Measurements from ENCODE around the gene HHAT.

The HHAT gene

GRCh38 chr1:210597555-210598134 is 268.9 kb downstream of the HHAT start:
- peak; percentile 19 for DNase-seq (ENCODE audit: low spot score)

GRCh38 chr1:210598135-210598652 is 269.5 kb downstream of the HHAT start:
- DNase-seq (ENCODE audit: low spot score), result no peak

DNA sequence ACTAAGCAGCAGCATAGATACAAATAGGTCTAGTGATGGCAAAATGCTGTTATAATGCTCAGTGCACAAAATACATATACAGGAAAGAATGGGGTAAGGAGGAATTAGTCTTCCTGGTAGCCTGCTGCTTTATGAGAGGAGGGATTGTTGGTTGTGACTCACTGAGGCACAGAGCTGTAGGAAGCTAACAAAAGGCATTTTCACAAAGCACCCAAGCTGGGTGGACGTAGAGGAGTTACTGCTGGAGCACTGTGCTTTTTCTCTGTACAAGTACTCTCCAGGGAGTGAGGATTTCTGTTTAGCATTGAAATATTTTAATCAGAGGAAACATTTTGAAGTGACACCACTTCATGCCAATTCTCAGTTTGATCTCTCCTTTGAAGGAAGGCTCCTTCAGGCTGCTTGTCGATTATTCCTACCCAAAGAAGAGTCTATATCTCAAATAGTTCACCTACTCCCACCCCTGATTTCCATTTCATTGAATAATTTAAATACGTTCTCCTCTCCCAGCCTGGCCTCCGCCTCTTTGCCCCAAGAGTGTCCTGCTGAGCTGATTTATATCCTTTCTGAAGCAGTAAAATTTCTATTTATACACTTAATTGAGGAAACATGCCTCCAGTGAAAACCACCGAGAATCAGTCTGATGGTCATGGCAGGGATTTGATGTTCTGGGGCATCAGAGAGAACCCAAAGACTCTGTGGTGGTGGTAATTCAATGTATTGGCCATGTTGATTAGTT is 271.9 kb downstream of the HHAT start:
- no peak for DNase-seq (ENCODE audit: low spot score)

DNA sequence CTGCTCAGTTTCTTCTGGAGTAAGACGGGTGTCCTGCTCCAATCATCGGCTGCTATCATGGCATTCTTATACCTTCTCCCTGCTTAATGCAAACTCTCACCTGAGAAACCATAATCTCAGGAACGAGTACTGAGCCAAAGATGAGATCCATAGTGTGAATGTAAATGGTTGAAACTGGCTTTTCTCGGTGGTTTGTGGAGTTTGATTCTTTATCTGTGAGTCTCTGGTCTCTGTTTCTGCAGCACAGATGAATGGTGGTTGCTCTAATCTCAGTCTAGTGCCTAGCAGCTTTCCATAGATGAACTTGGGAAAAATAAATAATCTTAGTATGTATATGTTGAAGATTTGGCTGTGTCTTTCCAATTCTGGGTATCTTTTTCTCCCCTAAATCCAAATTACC is 274.4 kb downstream of the HHAT start:
- DNase-seq (ENCODE audit: low spot score), result no peak

- no peak for DNase-seq (ENCODE audit: low spot score)
These were observed 276.4 kb downstream of the HHAT start for GRCh38 chr1:210605099-210605498.

DNA sequence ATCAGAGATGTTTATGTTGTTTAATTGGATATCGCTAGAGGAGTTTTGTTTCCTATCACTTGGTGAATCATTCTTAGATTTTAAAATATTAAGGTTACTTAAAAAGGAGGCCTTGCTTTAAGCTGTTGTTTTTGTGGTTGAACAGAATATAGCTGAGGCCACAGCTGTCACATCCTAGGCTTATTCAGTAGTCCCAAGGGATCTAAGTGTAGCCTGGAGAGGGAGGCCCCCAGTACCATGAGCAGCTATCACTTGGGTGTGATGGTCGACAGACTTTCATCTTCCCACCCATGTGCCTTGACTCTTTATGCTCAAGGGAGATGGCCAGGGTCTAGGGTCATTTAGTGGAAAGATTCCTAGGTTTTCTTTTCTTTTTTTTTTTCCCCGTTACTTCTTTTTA is 278.7 kb downstream of the HHAT start:
- no peak for DNase-seq (ENCODE audit: low spot score)

DNA sequence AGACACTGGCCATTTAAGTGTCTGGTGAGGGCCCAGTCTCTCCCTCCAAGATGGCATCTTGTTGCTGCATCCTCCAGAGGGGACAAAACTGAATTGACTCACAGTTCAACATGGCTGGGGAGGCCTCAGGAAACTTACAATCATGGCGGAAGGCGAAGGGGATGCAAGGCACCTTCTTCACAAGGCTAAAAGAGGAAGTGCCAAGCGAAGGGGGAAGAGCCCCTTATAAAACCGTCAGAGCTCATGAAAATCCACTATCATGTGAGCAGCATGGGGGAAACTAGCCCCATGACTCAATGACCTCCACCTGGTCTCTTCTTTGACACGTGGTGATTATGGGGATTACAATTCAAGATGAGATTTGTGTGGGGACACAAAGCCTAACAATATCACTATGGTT is 280.1 kb downstream of the HHAT start:
- DNase-seq (ENCODE audit: low spot score), result no peak

- no peak for DNase-seq (ENCODE audit: low spot score)
These were observed 287.7 kb downstream of the HHAT start for GRCh38 chr1:210616356-210616755.

DNA sequence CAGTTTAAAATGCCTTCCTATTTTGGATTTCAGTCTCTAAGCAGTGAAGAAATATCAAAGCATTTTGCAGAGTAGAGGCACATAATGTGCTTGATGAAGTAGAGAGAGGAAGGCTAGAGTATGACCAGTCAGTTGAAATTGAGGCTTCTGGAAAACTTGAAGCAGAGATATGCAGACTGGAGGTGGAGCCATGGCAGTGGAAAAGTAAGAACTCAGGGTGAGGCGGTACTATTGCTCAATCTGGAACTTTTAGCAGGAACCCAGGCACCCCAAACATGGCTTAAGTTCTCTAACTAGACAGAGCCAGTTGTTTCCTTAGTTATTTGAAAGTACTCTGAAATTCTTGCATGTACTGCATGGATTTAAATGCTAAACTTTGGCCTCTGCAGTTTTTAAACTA is 288.6 kb downstream of the HHAT start:
- no peak for DNase-seq (ENCODE audit: low spot score)

- DNase-seq (ENCODE audit: low spot score), result no peak
These were observed 289.7 kb downstream of the HHAT start for GRCh38 chr1:210618369-210618768.

- no peak for DNase-seq (ENCODE audit: low spot score)
These were observed 292.3 kb downstream of the HHAT start for GRCh38 chr1:210620867-210621488.

DNA sequence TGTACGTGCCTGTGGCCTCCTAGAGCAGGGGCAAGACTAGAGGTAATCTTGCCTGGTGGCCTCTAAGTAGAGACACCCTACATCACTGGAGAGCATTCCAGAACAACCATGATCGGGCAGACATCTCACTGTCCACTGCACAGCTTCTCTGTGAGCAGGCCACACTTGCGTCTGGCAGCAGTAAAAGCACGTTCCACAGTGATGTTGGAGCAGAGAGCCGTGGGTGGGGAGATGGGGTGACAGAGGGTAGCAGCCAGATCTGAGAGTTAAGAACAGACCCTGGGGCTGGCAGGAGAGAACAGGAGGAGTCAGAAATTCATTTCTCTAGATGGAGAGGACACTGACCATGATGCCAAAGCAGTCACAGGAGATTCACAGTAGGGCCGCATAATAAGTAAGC is 293.0 kb downstream of the HHAT start:
- no peak for DNase-seq (ENCODE audit: low spot score)

DNA sequence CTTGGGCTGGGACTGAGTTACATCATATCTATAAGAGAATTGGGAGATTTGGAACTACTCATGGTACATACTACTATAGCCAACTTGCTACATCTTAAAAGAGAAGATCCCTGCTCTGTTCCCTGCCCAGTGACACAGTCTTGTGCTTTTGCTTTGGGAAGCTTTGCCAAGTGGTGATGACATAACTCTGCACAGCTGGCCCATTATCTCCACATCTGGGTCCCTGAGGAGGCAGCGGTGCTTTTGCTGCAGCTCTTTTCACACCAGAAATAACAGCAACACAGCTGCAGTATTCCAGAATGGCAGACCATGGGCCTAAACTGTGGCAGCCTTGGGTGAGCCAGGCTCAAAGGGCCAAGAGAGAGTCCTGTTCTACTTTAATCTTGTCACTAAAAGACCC is 296.0 kb downstream of the HHAT start:
- DNase-seq (ENCODE audit: low spot score), result no peak

- no peak for DNase-seq (ENCODE audit: low spot score)
These were observed 297.0 kb downstream of the HHAT start for GRCh38 chr1:210625715-210626114.

DNA sequence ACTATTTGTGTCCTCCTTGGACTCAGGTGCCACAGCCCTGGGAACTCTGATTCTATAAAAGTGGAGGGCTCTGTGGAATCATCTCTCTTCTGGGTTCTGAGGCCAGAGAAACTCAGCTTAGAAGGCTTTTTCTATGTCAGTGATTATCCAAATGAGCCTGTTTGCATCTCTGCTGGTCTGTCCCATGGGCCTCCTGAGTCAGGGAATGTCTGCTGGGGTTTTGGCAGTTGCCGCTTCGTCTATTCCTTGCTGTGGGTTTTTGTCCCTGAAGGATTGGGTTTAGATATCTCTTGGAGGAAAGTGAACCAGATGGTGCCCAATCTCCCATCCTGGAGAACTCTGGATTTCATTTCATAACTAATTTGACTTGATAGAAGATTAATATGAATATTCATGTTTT is 297.6 kb downstream of the HHAT start:
- no peak for DNase-seq (ENCODE audit: low spot score)

GRCh38 chr1:210627755-210628154 is 299.1 kb downstream of the HHAT start:
- DNase-seq (ENCODE audit: low spot score), result no peak

DNA sequence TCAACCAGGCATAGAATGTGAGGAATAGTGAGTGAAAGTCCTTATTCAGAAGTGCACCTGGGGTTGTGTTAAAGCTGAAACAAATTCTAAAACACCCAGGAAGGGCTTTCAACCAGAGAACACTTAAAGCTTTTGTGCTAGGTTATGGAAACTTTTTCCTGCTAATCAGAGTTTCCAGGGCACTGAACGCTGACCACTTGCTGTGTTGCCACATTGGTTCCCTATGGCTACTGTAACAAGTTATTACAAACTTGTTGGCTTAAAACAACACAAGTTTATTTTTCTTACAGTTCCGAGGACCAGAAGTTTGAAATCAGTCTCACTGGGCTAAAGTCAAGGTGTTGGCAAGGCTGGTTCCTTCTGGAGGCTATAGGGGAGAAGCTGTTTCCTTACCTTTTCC is 300.6 kb downstream of the HHAT start:
- no peak for DNase-seq (ENCODE audit: low spot score)

DNA sequence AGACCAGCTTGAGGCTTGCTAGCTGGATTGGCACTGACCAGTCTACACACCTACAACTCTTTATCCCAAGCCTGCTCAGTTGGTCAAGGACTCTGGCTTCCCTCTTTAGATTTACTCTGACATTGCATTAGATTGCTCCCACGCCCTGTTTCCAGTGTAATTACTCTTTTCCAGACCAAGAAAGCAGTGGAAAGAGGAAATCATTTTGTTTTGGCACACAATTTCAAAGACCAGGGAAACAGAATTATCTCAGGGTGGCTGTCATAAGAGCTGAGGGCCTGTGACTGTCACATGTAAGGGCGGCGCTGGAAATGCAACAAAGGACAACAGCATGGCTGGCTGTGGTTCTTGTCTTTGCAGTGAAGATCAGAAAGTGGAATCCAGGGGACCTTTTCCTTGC is 302.7 kb downstream of the HHAT start:
- DNase-seq (ENCODE audit: low spot score), result no peak

GRCh38 chr1:210633140-210633539 is 304.4 kb downstream of the HHAT start:
- no peak for DNase-seq (ENCODE audit: low spot score)

- DNase-seq (ENCODE audit: low spot score), result no peak
These were observed 304.9 kb downstream of the HHAT start for GRCh38 chr1:210633636-210634035.

- no peak for DNase-seq (ENCODE audit: low spot score)
These were observed 306.4 kb downstream of the HHAT start for GRCh38 chr1:210635108-210635507.

- DNase-seq (ENCODE audit: low spot score), result no peak
These were observed 312.9 kb downstream of the HHAT start for GRCh38 chr1:210641582-210641981.

DNA sequence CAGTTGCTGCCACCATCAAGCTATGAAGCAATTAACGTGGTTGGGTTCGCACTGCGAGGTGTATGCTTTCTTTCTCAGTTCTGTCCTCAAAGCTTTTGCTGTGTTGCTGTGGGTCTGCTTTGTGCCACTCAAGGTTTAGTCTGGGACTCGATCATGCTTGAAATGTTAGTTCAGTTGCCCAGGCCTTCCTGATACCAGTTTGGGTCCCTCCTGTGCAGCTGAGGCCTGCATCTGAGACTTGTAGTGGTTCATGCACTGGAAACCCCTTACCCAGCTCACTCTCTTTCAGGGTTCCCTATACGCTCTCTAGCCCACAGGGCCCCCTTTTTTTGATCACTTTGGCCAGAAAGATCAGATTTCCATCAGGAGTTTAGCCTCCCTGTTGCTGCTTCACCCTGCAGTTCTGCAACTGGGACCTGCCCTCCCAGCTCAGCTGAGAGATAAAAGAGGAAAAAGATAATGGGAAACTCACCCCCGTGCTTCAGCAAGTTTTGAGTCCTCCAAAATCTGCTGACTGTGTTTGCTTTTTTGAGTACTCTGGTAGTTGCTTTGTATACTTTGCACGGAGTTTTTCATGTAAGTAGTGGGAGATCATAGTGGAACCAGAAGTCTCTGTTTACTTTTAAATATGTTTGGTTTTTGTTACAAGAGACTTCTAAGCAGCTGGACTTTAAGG is 317.0 kb downstream of the HHAT start:
- no peak for DNase-seq (ENCODE audit: low spot score)
